NCI-H1092 (cell line): ENCODE results near the gene ABTB1.

ENCODE experiments used
- DNase-seq: peaks from one replicate; lab custom pipeline; 2025; lab: John Stamatoyannopoulos, UW

Gene ABTB1

DNA sequence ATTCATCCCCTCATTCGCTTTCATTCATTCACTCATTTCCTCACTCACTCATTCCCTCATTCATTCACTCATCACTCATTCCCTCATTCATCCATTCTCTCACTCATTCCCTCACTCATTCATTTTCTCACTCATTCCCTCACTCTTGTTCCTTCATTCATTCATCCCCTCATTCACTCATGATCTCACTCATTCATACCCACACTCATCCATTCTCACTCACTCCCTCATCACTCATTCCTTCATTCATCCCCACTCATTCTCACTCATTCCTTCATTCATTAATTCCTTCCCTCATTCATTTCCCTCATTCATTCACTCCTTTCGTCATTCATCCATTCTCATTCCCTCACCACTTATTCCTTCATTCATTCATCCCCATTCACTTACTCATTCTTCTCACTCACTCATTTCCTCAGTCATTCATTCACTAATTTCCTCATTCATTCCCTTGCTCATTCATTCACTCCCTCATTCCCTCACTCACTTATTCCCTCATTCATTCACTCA is 14.5 kb downstream of the ABTB1 start:
- no peak for DNase-seq

- no peak for DNase-seq
Measured at GRCh38 chr3:127688022-127688415, 15.3 kb downstream of the ABTB1 start.

DNA sequence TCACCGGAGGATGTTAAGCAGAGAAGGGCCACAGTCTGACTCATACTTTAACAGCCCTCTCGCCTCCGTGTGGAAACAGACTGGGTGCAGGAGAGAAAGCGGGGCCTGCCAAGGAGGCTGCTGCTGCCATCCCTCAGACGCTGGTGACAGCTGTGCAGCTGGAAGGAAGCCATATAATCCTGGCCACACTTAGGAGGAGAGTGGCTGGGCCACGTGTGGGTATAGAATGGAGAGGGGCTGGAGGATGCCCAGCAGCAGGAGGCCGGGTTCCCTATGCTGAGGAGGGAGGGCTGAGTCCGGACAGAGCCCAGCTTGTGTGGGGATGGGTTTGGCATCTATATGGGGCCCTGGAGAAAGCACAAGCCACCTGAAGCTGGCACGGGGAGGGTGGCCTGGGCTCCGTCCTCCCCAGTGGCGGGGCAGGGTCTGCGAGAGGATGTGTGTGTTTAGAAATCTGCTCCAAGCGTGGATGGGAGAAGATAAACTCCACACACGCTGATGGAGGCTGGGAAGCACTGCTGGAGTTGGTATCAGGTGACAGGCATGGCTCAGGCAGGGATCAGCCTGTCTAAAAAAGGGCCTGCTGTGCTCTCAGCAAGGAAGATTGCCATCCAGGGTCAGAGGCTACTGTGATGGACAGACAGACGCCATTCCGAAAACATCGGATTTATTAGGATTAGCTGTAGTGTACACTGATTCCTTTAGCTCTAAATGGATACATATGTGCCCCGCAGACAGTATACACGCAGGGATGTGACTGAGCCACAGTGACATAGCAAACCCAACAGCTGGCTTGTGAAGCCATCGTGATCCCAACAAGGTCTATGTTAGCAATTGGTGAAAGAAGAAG is 15.9 kb downstream of the ABTB1 start:
- DNase-seq, result peak; percentile 69

DNA sequence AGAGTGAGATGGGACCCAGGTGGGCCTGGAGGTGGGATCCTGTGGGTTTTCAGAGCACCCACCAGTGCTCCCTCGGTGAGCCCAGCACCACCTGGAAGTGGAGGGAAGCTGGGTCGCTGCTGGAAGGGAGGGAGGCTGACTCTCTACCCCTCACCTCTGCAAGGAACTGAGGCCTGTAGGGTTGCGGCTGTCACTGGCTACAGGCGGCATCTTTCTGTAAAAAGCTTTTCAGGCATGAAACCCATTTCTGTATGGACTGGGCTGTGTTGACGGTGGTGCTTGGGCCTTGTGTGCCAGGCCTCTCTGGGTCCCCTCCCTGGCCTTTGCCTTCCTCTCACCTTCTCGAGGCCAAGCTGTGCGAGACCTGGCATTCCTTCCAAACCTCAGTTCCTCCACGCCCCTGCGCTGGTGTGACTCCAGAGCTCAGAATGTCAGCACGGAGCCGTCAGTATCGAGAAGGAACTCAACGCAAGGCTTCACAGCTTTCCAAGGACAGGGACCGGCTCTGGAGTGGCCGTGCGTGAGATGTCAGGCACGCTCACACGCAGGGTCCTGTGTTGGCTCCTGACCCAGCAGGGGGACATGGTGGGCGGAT is 16.6 kb downstream of the ABTB1 start:
- DNase-seq, result no peak

- DNase-seq, result no peak
Measured at GRCh38 chr3:127690106-127690505, 17.4 kb downstream of the ABTB1 start.

GRCh38 chr3:127690823-127691452 is 18.2 kb downstream of the ABTB1 start:
- DNase-seq, result no peak

GRCh38 chr3:127691489-127691888 is 18.7 kb downstream of the ABTB1 start:
- no peak for DNase-seq

GRCh38 chr3:127691974-127692373 is 19.2 kb downstream of the ABTB1 start:
- no peak for DNase-seq

GRCh38 chr3:127692501-127693335 is 20.0 kb downstream of the ABTB1 start:
- no peak for DNase-seq

- DNase-seq, result no peak
Measured at GRCh38 chr3:127693336-127693843, 20.6 kb downstream of the ABTB1 start.

- DNase-seq, result peak; percentile 66
Measured at GRCh38 chr3:127694467-127695215, 21.9 kb downstream of the ABTB1 start.

- peak; percentile 88 for DNase-seq
Measured at GRCh38 chr3:127697551-127698240, 24.9 kb downstream of the ABTB1 start.

GRCh38 chr3:127698286-127698685 is 25.5 kb downstream of the ABTB1 start:
- no peak for DNase-seq

DNA sequence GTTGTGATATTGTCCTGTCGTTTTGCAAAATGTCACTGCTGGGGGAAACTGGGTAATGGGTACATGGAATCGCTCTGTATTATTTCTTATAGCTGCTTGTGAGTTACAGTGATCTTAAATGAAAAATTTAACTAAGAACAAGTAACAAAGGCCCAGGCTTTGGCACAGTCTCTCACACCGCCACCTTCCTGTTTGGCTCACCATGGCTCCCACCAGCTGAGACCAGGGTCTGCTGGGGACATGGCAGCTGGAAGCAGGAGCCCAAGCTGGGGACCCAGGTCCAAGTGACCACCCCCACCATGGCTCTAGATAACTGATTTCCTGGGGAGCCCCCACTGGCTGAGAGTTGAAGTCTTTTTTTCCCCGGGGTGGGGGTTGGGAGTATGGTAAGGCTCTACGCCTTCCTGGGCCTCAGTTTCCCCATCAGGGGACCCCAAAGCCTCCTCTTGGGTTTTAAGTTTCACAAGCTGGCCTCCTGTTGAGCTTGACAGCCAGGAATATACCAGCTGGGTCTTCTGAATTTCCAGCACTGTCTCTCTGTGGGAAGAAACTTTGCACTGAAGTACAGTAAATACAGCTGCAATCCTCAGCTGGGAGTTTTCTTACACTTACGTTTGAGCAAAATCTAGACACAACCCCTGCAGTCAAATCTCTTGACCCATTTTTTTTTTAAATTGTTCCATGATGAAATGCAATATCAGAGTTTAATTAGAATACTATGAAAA is 26.1 kb downstream of the ABTB1 start:
- no peak for DNase-seq

GRCh38 chr3:127699416-127700300 is 26.9 kb downstream of the ABTB1 start:
- no peak for DNase-seq

DNA sequence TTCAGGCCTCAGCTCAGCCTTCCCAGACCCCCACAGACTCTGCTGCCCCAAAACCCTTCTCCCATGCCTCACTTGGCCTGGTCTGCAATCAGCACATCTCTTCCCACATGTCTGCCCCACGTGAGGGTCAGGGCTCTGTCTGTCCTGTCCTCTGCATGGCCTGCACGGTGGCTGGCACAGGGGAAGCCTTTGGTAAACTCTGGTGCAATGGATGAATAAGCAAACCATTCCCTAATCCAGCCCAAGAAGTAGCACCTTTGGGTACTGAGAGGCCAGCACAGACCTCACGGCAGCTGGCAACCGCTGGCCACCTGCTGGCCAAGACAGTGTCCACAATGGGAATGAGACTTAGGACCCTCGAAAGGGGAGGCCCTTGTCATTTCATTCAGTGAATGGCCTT is 27.7 kb downstream of the ABTB1 start:
- DNase-seq, result no peak

- no peak for DNase-seq
Measured at GRCh38 chr3:127701280-127701911, 28.6 kb downstream of the ABTB1 start.

- no peak for DNase-seq
Measured at GRCh38 chr3:127702151-127702578, 29.4 kb downstream of the ABTB1 start.
